CD1c-positive myeloid dendritic cell (primary cell): ENCODE measurements around the gene PTEN.
"Not testable (repeated sequence)": the region's sequence is repeated elsewhere in the genome, so short reads cannot be mapped to it uniquely, and the experiment has no call there.

ENCODE experiments used
- DNase-seq: peaks from one replicate; pipeline ENCODE4 v3.0.0-alpha.2; 2016; ENCODE audit errors: extremely low spot score

The PTEN gene

GRCh38 chr10:87863053-87863943, at the start of gene PTEN, which contains the start of gene KLLN:
PTEN (plus strand) TSS chr10:87863625; CDS start chr10:87864470, 845 bp downstream.
KLLN (minus strand) TSS chr10:87863533; CDS start chr10:87862487, 1,046 bp downstream.
- DNase-seq: peak; percentile 93

- DNase-seq: peak; percentile 28
Measured at GRCh38 chr10:87816163-87816897, 47.1 kb upstream of the PTEN start.

GRCh38 chr10:87816898-87817608, 46.4 kb upstream of the PTEN start:
- peak; percentile 19 for DNase-seq

- DNase-seq: peak; percentile 88
Measured at GRCh38 chr10:87817609-87818504, 45.6 kb upstream of the PTEN start, which contains the start of gene ATAD1. ATAD1 (minus strand) TSS chr10:87818226; CDS start chr10:87814599, 3,627 bp downstream.

- DNase-seq: peak; percentile 62
Measured at GRCh38 chr10:87818505-87819288, 44.7 kb upstream of the PTEN start.

- DNase-seq: no peak
Measured at GRCh38 chr10:87819289-87819585, 44.2 kb upstream of the PTEN start.

- DNase-seq: no peak
Measured at GRCh38 chr10:87826653-87827052, 36.8 kb upstream of the PTEN start.

GRCh38 chr10:87827681-87828080, 35.7 kb upstream of the PTEN start:
- DNase-seq: no peak

- not testable (repeated sequence) for DNase-seq
Measured at GRCh38 chr10:87829051-87829450, 34.4 kb upstream of the PTEN start.

GRCh38 chr10:87829986-87830729, 33.3 kb upstream of the PTEN start:
- no peak for DNase-seq

GRCh38 chr10:87836098-87836497, 27.3 kb upstream of the PTEN start:
- DNase-seq: no peak

GRCh38 chr10:87837445-87837844, 26.0 kb upstream of the PTEN start:
- peak; percentile 45 for DNase-seq

GRCh38 chr10:87838650-87839049, 24.8 kb upstream of the PTEN start:
- DNase-seq: no peak

GRCh38 chr10:87841186-87841585, 22.2 kb upstream of the PTEN start:
- no peak for DNase-seq

- no peak for DNase-seq
Measured at GRCh38 chr10:87842220-87842641, 21.2 kb upstream of the PTEN start.

GRCh38 chr10:87842776-87843497, 20.5 kb upstream of the PTEN start:
- no peak for DNase-seq

- no peak for DNase-seq
Measured at GRCh38 chr10:87843714-87844113, 19.7 kb upstream of the PTEN start.

- no peak for DNase-seq
Measured at GRCh38 chr10:87844837-87845623, 18.4 kb upstream of the PTEN start.
